Lower lobe of right lung (tissue), 2 donors: ENCODE measurements around the gene WIPI1. TPM values are rescaled to one million over a fixed set of nuclear protein-coding genes. Genes with fewer than 3 reads are reported as not detected.

Experiments used
- ATAC-seq, 2 donors: fragments of 200-7000 bp; cut with Tn5 transposase; one replicate each; pipeline ENCODE4 v1.9.1; 2020 to 2022; ENCODE audit warnings: mild to moderate bottlenecking in 2 of 2, moderate library complexity in 2 of 2
- DNase-seq: peaks from one replicate; pipeline ENCODE4 v3.0.0-alpha.2; 2020
- H3K27ac ChIP-seq: fragments of 200-600 bp; one replicate; pipeline ENCODE4 v1.8.0; 2022
- H3K27me3 ChIP-seq: fragments of 200-600 bp; one replicate; pipeline ENCODE4 v1.8.0; 2022; ENCODE audit warnings: low read depth
- H3K36me3 ChIP-seq: fragments of 200-600 bp; one replicate; pipeline ENCODE4 v1.8.0; 2022; ENCODE audit warnings: mild to moderate bottlenecking
- H3K4me1 ChIP-seq: fragments of 200-600 bp; one replicate; pipeline ENCODE4 v1.8.0; 2022
- H3K4me3 ChIP-seq: fragments of 200-600 bp; one replicate; pipeline ENCODE4 v1.8.0; 2022; ENCODE audit warnings: mild to moderate bottlenecking
- H3K9me3 ChIP-seq: fragments of 200-600 bp; one replicate; pipeline ENCODE4 v1.8.0; 2022
- intact Hi-C: fragments of 100-400 bp; cut with DNase I; formaldehyde crosslinking; loops from one replicate; pipeline ENCODE4 v1.11.0; 2022
- total RNA-seq: library from RNA; stranded (reverse); fragmentation: NEBNext Ultra II Directional; extraction: Animal tissue kit (Norgen Biotek cat#: 25700); gene quantifications from one replicate; pipeline ENCODE4 v1.2.1, GENCODE V29; 2021
- TF ChIP-seq, protein P1 (sequence below): fragments of 200-600 bp; IDR thresholded peaks from one replicate; pipeline ENCODE4 v1.8.0; 2022; ENCODE audit warnings: antibody characterized with exemption, mild to moderate bottlenecking
- donor health status: DM: no; HTN: yes; CAD: no; lungs with severe emphysema.

Gene WIPI1
- total RNA-seq, 1 donor from 2014 or later, result 37.5 TPM

DNA sequence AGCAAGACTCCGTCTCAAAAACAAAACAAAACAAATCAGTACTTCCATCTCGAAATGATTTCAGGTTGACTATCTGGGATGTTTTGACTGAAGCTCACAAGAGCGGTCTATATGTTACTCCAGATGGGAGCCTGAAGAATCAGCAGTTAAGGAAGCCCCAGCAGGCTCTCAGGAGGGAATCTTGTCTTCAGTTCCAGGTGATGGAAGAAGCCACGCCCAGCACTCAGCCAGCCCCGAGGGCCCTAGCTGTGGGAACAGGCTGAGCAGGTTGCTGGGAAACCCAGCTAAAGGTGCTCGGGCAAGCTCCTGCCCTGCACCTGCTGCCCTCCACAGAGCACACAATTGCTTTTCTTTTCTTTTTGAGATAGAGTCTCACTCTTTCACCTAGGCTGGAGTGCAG lies 32.4 kb downstream of the WIPI1 start:
- peak in 1 of 2 donors; percentile 82 for ATAC-seq

DNA sequence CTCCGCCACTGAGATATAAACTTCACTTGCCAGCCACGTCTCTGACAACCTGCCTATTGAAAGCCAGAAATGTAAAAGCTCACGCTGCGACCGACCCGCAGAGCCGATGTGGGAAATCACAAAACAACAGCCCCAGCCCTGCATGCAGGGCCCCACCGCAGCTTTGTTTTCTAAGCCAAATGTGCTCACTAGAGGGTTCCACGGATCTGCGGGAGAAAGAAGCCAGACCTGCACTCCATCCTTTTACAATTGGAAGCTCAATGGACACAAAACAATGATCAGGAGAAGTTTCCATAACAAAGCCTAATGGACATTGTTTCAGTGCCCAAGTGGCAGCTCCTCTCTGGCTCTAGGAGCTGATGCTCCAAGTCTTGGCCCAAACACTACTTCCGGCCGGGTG lies 33.1 kb downstream of the WIPI1 start:
- H3K27me3 ChIP-seq, result no peaks in the 10 kb centered on the region
- H3K9me3 ChIP-seq, result no peaks in the 10 kb centered on the region
- H3K4me1 ChIP-seq, result no peaks in the 10 kb centered on the region
- H3K4me3 ChIP-seq, result no peak overlapping the region
- peaks cover 98% of the 10 kb centered on the region for H3K36me3 ChIP-seq
- TF ChIP-seq, protein P1, sequence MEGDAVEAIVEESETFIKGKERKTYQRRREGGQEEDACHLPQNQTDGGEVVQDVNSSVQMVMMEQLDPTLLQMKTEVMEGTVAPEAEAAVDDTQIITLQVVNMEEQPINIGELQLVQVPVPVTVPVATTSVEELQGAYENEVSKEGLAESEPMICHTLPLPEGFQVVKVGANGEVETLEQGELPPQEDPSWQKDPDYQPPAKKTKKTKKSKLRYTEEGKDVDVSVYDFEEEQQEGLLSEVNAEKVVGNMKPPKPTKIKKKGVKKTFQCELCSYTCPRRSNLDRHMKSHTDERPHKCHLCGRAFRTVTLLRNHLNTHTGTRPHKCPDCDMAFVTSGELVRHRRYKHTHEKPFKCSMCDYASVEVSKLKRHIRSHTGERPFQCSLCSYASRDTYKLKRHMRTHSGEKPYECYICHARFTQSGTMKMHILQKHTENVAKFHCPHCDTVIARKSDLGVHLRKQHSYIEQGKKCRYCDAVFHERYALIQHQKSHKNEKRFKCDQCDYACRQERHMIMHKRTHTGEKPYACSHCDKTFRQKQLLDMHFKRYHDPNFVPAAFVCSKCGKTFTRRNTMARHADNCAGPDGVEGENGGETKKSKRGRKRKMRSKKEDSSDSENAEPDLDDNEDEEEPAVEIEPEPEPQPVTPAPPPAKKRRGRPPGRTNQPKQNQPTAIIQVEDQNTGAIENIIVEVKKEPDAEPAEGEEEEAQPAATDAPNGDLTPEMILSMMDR, result no peak
- H3K27ac ChIP-seq, result no peak overlapping the region
- DNase-seq (no peak), ATAC-seq (no peak)
- intact Hi-C loops, result no loop called here

More for the DNA sequence above, 32.4 kb downstream of the WIPI1 start:
- Histone ChIP-seq H3K36me3 (peaks cover 99% of the 10 kb centered on the region), H3K27me3 (no peaks in the 10 kb centered on the region), H3K4me1 (no peaks in the 10 kb centered on the region), H3K4me3 (no peak overlapping the region), H3K9me3 (no peaks in the 10 kb centered on the region), H3K27ac (no peak overlapping the region)
- intact Hi-C loops, result no loop called here
- TF ChIP-seq, protein P1, result no peak
- DNase-seq, result peak; percentile 69

DNA sequence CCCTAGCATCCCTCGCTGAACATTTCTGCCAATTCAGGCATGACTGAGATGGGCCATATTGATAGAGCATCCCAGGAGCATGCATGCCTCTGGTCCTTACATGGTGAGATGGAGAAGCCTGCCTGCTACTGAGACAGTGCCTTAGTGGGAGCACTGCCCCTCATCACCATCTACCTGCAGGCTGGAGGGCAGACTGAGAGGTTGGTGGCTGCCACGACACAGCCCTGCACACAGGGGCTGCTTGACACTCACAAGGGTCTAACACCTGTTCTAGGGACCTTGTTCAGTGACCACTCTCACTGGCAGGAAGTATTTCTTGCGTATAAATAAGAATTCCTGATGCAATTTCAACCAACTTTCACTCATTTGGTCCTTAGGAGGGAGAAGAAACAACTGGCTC lies 34.0 kb downstream of the WIPI1 start:
- Histone ChIP-seq H3K4me3 (no peak overlapping the region), H3K36me3 (peaks cover 90% of the 10 kb centered on the region), H3K9me3 (no peaks in the 10 kb centered on the region), H3K27me3 (no peaks in the 10 kb centered on the region), H3K4me1 (no peaks in the 10 kb centered on the region), H3K27ac (no peak overlapping the region)
- DNase-seq (no peak), ATAC-seq (no peak)
- TF ChIP-seq, protein P1, result no peak
- intact Hi-C loops, result no loop called here

DNA sequence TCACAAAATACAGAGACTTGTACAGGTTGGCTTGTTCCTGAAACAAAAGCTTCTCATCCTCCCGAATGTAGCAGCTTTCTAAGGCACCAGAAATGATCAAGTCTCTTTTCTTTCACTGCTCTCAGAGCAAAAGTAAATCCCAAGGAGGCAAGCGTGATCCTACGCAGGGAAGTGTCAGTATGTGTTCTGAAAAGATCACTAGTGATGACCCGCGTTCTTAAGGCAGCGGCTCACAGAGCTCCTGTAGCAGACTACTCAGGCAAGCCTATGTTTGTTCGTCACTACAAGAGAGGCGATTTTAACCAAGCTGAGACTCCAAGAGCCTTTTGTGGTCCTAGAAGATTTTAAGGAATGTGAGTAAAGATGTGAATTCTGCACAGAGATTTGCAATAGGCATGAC lies 34.5 kb downstream of the WIPI1 start:
- no peaks in the 10 kb centered on the region for H3K9me3 ChIP-seq
- intact Hi-C loops, result no loop called here
- no peaks in the 10 kb centered on the region for H3K4me1 ChIP-seq
- DNase-seq, result no peak
- no peak overlapping the region for H3K27ac ChIP-seq
- no peak overlapping the region for H3K4me3 ChIP-seq
- no peak for ATAC-seq
- H3K36me3 ChIP-seq, result peaks cover 85% of the 10 kb centered on the region
- TF ChIP-seq, protein P1, result no peak
- H3K27me3 ChIP-seq, result no peaks in the 10 kb centered on the region

DNA sequence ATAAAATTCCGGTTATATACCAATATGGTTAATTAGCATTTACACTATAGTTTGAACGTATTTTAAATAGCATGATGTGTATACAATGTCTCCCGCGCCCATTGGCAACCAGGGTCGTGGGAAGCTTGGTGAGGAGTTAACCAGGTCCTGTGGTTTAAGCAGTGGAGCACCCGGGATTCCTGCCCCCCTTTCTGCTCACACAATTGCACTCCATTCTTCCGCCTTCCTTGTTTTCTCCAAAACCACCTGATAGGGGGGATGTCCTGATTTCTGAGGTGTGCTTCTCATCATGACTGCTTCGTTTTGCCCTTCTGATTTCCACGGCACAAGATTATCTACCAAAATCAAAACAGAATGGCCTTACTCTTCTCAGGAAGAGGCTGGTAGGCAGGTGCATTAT lies 35.8 kb downstream of the WIPI1 start:
- TF ChIP-seq, protein P1, result no peak
- intact Hi-C loops, result no loop called here
- Histone ChIP-seq H3K27ac (no peak overlapping the region), H3K4me3 (no peak overlapping the region), H3K4me1 (no peaks in the 10 kb centered on the region), H3K36me3 (peaks cover 72% of the 10 kb centered on the region), H3K27me3 (no peaks in the 10 kb centered on the region), H3K9me3 (no peaks in the 10 kb centered on the region)
- DNase-seq (no peak), ATAC-seq (no peak)

DNA sequence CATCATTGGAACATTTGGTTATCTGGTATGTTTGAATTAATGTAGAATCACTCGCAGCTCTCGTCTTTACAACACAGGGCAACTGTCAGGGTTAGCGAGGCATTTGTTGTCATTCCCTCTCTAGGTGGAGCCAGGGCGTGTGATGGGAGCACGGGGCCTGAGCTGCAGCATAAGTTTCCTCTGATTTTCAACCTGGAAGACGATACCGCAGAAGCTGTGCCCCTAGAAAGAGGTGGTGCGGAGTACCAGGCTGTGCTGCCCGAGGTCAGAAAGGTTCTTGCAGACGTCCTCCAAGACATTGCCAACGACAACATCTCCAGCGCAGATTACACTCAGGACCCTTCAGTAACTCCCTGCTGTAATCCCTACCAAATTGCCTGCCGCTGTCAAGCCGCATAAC lies 37.2 kb downstream of the WIPI1 start:
- ATAC-seq (no peak), DNase-seq (no peak)
- H3K4me3 ChIP-seq, result no peak overlapping the region
- H3K9me3 ChIP-seq, result no peaks in the 10 kb centered on the region
- TF ChIP-seq, protein P1, result no peak
- H3K27me3 ChIP-seq, result no peaks in the 10 kb centered on the region
- H3K27ac ChIP-seq, result no peak overlapping the region
- H3K4me1 ChIP-seq, result no peaks in the 10 kb centered on the region
- peaks cover 58% of the 10 kb centered on the region for H3K36me3 ChIP-seq
- intact Hi-C loops, result no loop called here
